Parathyroid adenoma (tissue), 2 donors: Measurements from ENCODE around the gene UQCC3.
"Not testable (repeated sequence)": the region's sequence is repeated elsewhere in the genome, so short reads cannot be mapped to it uniquely, and the experiment has no call there.

Source experiments
- H2AFZ ChIP-seq: fragments of 300-600 bp; sonication (generic); one replicate; pipeline ENCODE4 v1.7.0; 2017; ENCODE audit warnings: antibody characterized with exemption, mild to moderate bottlenecking
- H3K27ac ChIP-seq: fragments of 300-600 bp; sonication (generic); one replicate; pipeline ENCODE4 v1.7.0; 2017
- H3K27me3 ChIP-seq: fragments of 300-600 bp; sonication (generic); one replicate; pipeline ENCODE4 v1.7.0; 2017; ENCODE audit warnings: low read length; ENCODE audit not compliant: control insufficient read depth, insufficient read depth
- H3K36me3 ChIP-seq: fragments of 300-600 bp; sonication (generic); one replicate; pipeline ENCODE4 v1.7.0; 2017; ENCODE audit warnings: low read length; ENCODE audit not compliant: control insufficient read depth, insufficient read depth
- H3K4me1 ChIP-seq: fragments of 300-600 bp; sonication (generic); one replicate; pipeline ENCODE4 v1.7.0; 2017; ENCODE audit warnings: control low read depth
- H3K4me2 ChIP-seq: fragments of 300-600 bp; sonication (generic); one replicate; pipeline ENCODE4 v1.7.0; 2017; ENCODE audit warnings: low read length
- H3K4me3 ChIP-seq: fragments of 300-600 bp; sonication (generic); one replicate; pipeline ENCODE4 v1.7.0; 2017; ENCODE audit warnings: low read depth, low read length
- H3K79me2 ChIP-seq: fragments of 300-600 bp; sonication (generic); one replicate; pipeline ENCODE4 v1.7.0; 2017; ENCODE audit warnings: control low read depth
- H3K9ac ChIP-seq: fragments of 300-600 bp; sonication (generic); one replicate; pipeline ENCODE4 v1.7.0; 2017; ENCODE audit warnings: mild to moderate bottlenecking
- H3K9me3 ChIP-seq: fragments of 300-600 bp; sonication (generic); one replicate; pipeline ENCODE4 v1.7.0; 2017; ENCODE audit warnings: low read length; ENCODE audit not compliant: control insufficient read depth
- TF ChIP-seq, protein P1 (sequence below): fragments of 300-600 bp; sonication (generic); IDR thresholded peaks from one replicate; pipeline ENCODE4 v1.7.0; 2017; ENCODE audit warnings: antibody characterized with exemption, mild to moderate bottlenecking
- donor health status: primary hyperparathyroidism.

Gene UQCC3

GRCh38 chr11:62647609-62648005 lies 23.9 kb upstream of the UQCC3 start:
- Histone ChIP-seq H3K27me3 (no peaks in the 10 kb centered on the region), H3K4me2 (no peak overlapping the region), H3K9ac (no peak overlapping the region), H2AFZ (no peak overlapping the region), H3K4me3 (no peak overlapping the region), H3K79me2 (peaks cover 12% of the 10 kb centered on the region), H3K27ac (no peak overlapping the region), H3K36me3 (no peaks in the 10 kb centered on the region), H3K9me3 (no peaks in the 10 kb centered on the region), H3K4me1 (peaks cover 3% of the 10 kb centered on the region)
- TF ChIP-seq, protein P1, sequence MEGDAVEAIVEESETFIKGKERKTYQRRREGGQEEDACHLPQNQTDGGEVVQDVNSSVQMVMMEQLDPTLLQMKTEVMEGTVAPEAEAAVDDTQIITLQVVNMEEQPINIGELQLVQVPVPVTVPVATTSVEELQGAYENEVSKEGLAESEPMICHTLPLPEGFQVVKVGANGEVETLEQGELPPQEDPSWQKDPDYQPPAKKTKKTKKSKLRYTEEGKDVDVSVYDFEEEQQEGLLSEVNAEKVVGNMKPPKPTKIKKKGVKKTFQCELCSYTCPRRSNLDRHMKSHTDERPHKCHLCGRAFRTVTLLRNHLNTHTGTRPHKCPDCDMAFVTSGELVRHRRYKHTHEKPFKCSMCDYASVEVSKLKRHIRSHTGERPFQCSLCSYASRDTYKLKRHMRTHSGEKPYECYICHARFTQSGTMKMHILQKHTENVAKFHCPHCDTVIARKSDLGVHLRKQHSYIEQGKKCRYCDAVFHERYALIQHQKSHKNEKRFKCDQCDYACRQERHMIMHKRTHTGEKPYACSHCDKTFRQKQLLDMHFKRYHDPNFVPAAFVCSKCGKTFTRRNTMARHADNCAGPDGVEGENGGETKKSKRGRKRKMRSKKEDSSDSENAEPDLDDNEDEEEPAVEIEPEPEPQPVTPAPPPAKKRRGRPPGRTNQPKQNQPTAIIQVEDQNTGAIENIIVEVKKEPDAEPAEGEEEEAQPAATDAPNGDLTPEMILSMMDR = no peak

- Histone ChIP-seq H3K27ac (no peak overlapping the region), H3K27me3 (no peaks in the 10 kb centered on the region), H3K4me3 (no peak overlapping the region), H3K79me2 (peaks cover 14% of the 10 kb centered on the region), H3K4me2 (no peak overlapping the region), H2AFZ (no peak overlapping the region), H3K9me3 (no peaks in the 10 kb centered on the region), H3K9ac (no peak overlapping the region), H3K4me1 (peaks cover 3% of the 10 kb centered on the region), H3K36me3 (no peaks in the 10 kb centered on the region)
- TF ChIP-seq, protein P1 = no peak
These were observed 23.1 kb upstream of the UQCC3 start for GRCh38 chr11:62648185-62648966.

DNA sequence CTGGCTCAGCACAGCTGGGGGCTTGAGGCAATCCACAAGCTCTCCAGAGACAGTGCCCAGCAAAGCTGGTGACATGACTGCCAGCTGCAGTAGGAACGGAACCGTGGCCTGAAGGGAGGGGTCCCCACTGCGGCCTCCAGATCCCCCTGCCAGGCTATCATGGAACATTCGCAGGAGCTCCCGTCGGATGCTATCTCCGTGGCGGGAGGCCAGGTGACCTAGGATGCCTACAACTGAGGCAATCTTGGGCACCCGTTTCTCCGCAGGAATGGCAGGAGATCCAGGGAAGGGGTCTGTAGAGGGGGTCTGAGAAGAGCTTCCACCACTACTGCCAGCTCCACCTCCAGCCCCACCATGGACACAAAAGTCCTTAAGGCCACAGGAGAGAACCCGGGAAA lies 22.5 kb upstream of the UQCC3 start:
- Histone ChIP-seq H3K4me1 (peaks cover 3% of the 10 kb centered on the region), H3K4me3 (no peak overlapping the region), H3K9me3 (no peaks in the 10 kb centered on the region), H3K27me3 (no peaks in the 10 kb centered on the region), H3K36me3 (no peaks in the 10 kb centered on the region), H3K4me2 (no peak overlapping the region), H3K9ac (no peak overlapping the region), H3K27ac (no peak overlapping the region), H2AFZ (no peak overlapping the region), H3K79me2 (peaks cover 13% of the 10 kb centered on the region)
- TF ChIP-seq, protein P1 = no peak

DNA sequence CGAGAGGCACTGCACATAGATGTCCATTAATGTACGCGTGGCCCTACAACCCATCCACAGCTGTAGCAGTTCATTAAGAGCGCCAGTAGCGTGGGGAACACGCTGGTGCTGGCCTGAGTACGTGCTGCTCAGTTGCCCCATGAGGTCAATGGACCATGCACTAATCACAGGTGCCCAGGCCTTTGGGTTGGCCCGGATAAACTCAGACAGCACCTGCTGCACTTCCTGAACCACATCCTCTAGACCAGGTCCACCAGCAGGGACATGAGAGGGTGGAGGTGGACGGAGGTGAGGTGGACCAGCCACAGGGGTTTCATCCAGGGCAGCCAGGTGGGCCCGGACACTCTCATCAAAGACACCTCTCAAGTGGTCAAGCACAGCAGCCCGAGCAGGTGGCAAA lies 22.0 kb upstream of the UQCC3 start:
- Histone ChIP-seq H2AFZ (no peak overlapping the region), H3K4me2 (no peak overlapping the region), H3K9me3 (no peaks in the 10 kb centered on the region), H3K4me3 (no peak overlapping the region), H3K27ac (no peak overlapping the region), H3K9ac (no peak overlapping the region), H3K4me1 (peaks cover 3% of the 10 kb centered on the region), H3K36me3 (no peaks in the 10 kb centered on the region), H3K79me2 (peaks cover 8% of the 10 kb centered on the region), H3K27me3 (no peaks in the 10 kb centered on the region)
- TF ChIP-seq, protein P1 = no peak

GRCh38 chr11:62650283-62650682 lies 21.2 kb upstream of the UQCC3 start:
- not testable (repeated sequence) for H3K9me3 ChIP-seq, H3K27ac ChIP-seq

More at GRCh38 chr11:62650283-62650682, 21.2 kb upstream of the UQCC3 start:
- not testable (repeated sequence) for H2AFZ ChIP-seq, H3K9ac ChIP-seq, H3K27me3 ChIP-seq, H3K36me3 ChIP-seq, H3K79me2 ChIP-seq, H3K4me3 ChIP-seq, H3K4me2 ChIP-seq, H3K4me1 ChIP-seq
